SU-DHL-6 (cell line): Measurements from ENCODE around the gene TBPL1.

ENCODE experiments used
- H2AFZ ChIP-seq: fragments of 200-600 bp; sonication (generic); 2 replicates; pipeline ENCODE4 v1.6.1; 2014; ENCODE audit warnings: low read depth, mild to moderate bottlenecking, moderate library complexity, mixed read lengths, antibody characterized with exemption, low read length; ENCODE audit not compliant: severe bottlenecking
- H3F3A ChIP-seq: fragments of 200-600 bp; shearing (Covaris generic); 2 replicates; pipeline ENCODE4 v1.6.0; 2016; ENCODE audit warnings: antibody characterized with exemption, mild to moderate bottlenecking; ENCODE audit not compliant: insufficient read depth
- H3K27ac ChIP-seq: fragments of 200-600 bp; sonication (generic); 2 replicates; pipeline ENCODE4 v1.5.1; 2016; ENCODE audit warnings: low read depth, mild to moderate bottlenecking, low read length, moderate library complexity, mixed read lengths
- H3K27me3 ChIP-seq: fragments of 200-600 bp; sonication (generic), shearing (Covaris generic); 2 replicates; pipeline ENCODE4 v1.6.0; 2014; ENCODE audit warnings: mild to moderate bottlenecking, low read length
- H3K36me3 ChIP-seq: fragments of 200-600 bp; sonication (generic); 2 replicates; pipeline ENCODE4 v1.6.1; 2014; ENCODE audit warnings: mild to moderate bottlenecking, low read length, mixed read lengths
- H3K4me2 ChIP-seq: fragments of 300-600, 200-600 bp; shearing (Covaris generic), sonication (generic); 2 replicates; pipeline ENCODE4 v1.6.0; 2014; ENCODE audit warnings: low read length, low read depth, mild to moderate bottlenecking; ENCODE audit not compliant: poor library complexity, severe bottlenecking
- H3K4me3 ChIP-seq: fragments of 200-600 bp; sonication (generic); 2 replicates; pipeline ENCODE4 v1.5.1; 2014; ENCODE audit warnings: antibody characterized with exemption, low read length, mild to moderate bottlenecking, mixed read lengths; ENCODE audit not compliant: insufficient read depth, poor library complexity, severe bottlenecking
- H3K79me2 ChIP-seq: fragments of 200-600 bp; sonication (generic); 2 replicates; pipeline ENCODE4 v1.6.1; 2014; ENCODE audit warnings: mild to moderate bottlenecking, low read length, moderate library complexity; ENCODE audit not compliant: insufficient read depth
- H3K9ac ChIP-seq: fragments of 200-600 bp; sonication (generic); 2 replicates; pipeline ENCODE4 v1.7.0; 2014; ENCODE audit warnings: mild to moderate bottlenecking, low read length
- H3K9me2 ChIP-seq: fragments of 200-600 bp; sonication (generic); replicated peaks from 2 replicates; pipeline ENCODE4 v1.6.1; 2014; ENCODE audit warnings: low read length; ENCODE audit not compliant: insufficient read depth
- H3K9me3 ChIP-seq: fragments of 200-600 bp; sonication (generic); 2 replicates; pipeline ENCODE4 v1.6.1; 2014; ENCODE audit warnings: low read length, mixed read lengths; ENCODE audit not compliant: insufficient read depth
- H4K20me1 ChIP-seq: fragments of 200-600 bp; sonication (generic); 2 replicates; pipeline ENCODE4 v1.6.1; 2014; ENCODE audit warnings: low read depth, mild to moderate bottlenecking, antibody characterized with exemption, low read length, moderate library complexity, mixed read lengths
- EZH2phosphoT487 ChIP-seq: fragments of 200-600 bp; sonication (generic), shearing (Covaris generic); conservative IDR thresholded peaks from 2 replicates; pipeline ENCODE4 v1.6.1; 2018; ENCODE audit warnings: mild to moderate bottlenecking, antibody characterized with exemption, low read length, moderate library complexity, mixed read lengths
- TF ChIP-seq, protein P1 (sequence below): fragments of 200-600 bp; sonication (generic); IDR thresholded peaks from one replicate; pipeline ENCODE4 v1.5.1; 2017; ENCODE audit warnings: antibody characterized with exemption, mild to moderate bottlenecking, low read length, moderate library complexity; ENCODE audit not compliant: insufficient read depth, poor library complexity, severe bottlenecking

TBPL1 gene

GRCh38 chr6:133971861-133972260, 18.8 kb downstream of the TBPL1 start:
- Histone ChIP-seq H3F3A (peaks cover 9% of the 10 kb centered on the region; the same call in 1 of the 2 replicates), H2AFZ (no peak overlapping the region), H3K4me3 (no peak overlapping the region), H3K9ac (no peak overlapping the region), H3K9me3 (no peaks in the 10 kb centered on the region), H3K9me2 (no peaks in the 10 kb centered on the region), H4K20me1 (peaks cover 15% of the 10 kb centered on the region; the same call in 1 of the 2 replicates), H3K27me3 (no peaks in the 10 kb centered on the region), H3K4me2 (no peak overlapping the region), H3K79me2 (peaks cover 92% of the 10 kb centered on the region), H3K27ac (no peak overlapping the region), H3K36me3 (no peaks in the 10 kb centered on the region)
- TF ChIP-seq, protein P1, sequence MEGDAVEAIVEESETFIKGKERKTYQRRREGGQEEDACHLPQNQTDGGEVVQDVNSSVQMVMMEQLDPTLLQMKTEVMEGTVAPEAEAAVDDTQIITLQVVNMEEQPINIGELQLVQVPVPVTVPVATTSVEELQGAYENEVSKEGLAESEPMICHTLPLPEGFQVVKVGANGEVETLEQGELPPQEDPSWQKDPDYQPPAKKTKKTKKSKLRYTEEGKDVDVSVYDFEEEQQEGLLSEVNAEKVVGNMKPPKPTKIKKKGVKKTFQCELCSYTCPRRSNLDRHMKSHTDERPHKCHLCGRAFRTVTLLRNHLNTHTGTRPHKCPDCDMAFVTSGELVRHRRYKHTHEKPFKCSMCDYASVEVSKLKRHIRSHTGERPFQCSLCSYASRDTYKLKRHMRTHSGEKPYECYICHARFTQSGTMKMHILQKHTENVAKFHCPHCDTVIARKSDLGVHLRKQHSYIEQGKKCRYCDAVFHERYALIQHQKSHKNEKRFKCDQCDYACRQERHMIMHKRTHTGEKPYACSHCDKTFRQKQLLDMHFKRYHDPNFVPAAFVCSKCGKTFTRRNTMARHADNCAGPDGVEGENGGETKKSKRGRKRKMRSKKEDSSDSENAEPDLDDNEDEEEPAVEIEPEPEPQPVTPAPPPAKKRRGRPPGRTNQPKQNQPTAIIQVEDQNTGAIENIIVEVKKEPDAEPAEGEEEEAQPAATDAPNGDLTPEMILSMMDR, result no peak
- no peak for TF ChIP-seq EZH2phosphoT487

GRCh38 chr6:133972388-133972787, 19.4 kb downstream of the TBPL1 start:
- H3K4me2 ChIP-seq, result no peak overlapping the region
- no peak overlapping the region for H3K27ac ChIP-seq
- TF ChIP-seq EZH2phosphoT487, result no peak
- TF ChIP-seq, protein P1, result no peak
- no peak overlapping the region for H3K9ac ChIP-seq
- H3K9me2 ChIP-seq, result no peaks in the 10 kb centered on the region
- peaks cover 9% of the 10 kb centered on the region; the same call in 1 of the 2 replicates for H3F3A ChIP-seq
- no peak overlapping the region for H3K4me3 ChIP-seq
- H3K27me3 ChIP-seq, result no peaks in the 10 kb centered on the region
- peaks cover 92% of the 10 kb centered on the region for H3K79me2 ChIP-seq
- no peaks in the 10 kb centered on the region for H3K9me3 ChIP-seq
- H4K20me1 ChIP-seq, result peaks cover 19% of the 10 kb centered on the region; the same call in 1 of the 2 replicates
- H2AFZ ChIP-seq, result no peak overlapping the region
- H3K36me3 ChIP-seq, result no peaks in the 10 kb centered on the region

DNA sequence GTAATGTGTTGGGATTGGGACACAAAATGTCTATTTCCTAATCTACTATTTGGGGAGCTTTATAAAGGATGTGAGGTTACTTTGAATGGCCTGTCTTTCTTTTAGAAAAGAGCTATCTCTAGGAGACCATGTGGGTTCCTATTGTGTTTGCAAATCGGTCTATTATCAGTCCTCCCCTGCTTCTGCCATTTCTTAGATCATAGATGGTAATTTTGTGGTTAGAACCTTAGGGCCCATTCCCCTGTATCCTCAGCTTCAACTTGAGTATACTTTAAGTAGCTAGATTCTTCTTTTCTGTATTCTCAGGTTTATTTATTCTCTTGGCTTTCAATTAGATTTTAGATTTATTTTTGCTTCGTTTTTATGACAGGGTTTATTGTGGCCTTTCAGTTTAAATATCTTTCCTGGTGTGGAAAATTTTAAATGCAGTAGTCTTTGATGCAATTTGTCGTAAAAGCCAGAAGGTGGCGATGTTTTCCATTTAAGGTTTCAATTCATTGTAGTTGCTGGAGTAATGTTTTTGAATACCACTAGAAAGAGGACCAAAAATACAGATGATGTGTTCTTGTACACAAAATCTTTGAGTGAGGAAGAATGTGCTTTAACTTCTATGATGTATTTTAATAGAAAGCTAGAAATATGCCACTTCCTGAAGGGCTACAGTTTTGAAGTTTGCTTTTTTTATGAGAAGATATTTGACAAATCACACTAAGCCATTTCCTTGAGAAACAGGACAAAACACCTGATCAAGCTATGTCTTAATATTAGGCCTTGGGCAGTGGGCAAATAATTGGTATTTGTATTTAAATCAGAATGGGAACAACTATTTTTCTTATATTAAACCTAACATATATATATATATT, 20.3 kb downstream of the TBPL1 start:
- Histone ChIP-seq H3K4me3 (no peak overlapping the region), H3K36me3 (no peaks in the 10 kb centered on the region), H3K4me2 (no peak overlapping the region), H3F3A (peaks cover 9% of the 10 kb centered on the region; the same call in 1 of the 2 replicates), H3K9me3 (no peaks in the 10 kb centered on the region), H3K79me2 (peaks cover 92% of the 10 kb centered on the region), H3K27me3 (no peaks in the 10 kb centered on the region), H3K9ac (no peak overlapping the region), H4K20me1 (peaks cover 19% of the 10 kb centered on the region; the same call in 1 of the 2 replicates), H3K27ac (no peak overlapping the region), H2AFZ (no peak overlapping the region), H3K9me2 (no peaks in the 10 kb centered on the region)
- TF ChIP-seq EZH2phosphoT487, result no peak
- TF ChIP-seq, protein P1, result peak; percentile 81
